H9 (cell line): Measurements from ENCODE around the gene ABCA3. TPM values are rescaled to one million over a fixed set of nuclear protein-coding genes. Genes with fewer than 3 reads are reported as not detected.

Experiments used
- DNase-seq: peaks from one replicate; pipeline ENCODE4 v3.0.0-alpha.2; 2017
- H2AFZ ChIP-seq: one replicate; pipeline ENCODE4 v1.6.1; 2013; ENCODE audit warnings: mild to moderate bottlenecking, low read length, control low read depth, moderate library complexity
- H2AK5ac ChIP-seq: 2 replicates; pipeline ENCODE4 v1.6.1; 2013; ENCODE audit warnings: low read length, control low read depth, mixed read lengths; ENCODE audit not compliant: insufficient read length
- H2BK120ac ChIP-seq: one replicate; pipeline ENCODE4 v1.6.1; 2013; ENCODE audit warnings: low read depth, mild to moderate bottlenecking, low read length, control low read depth, inconsistent platforms; ENCODE audit not compliant: poor library complexity, severe bottlenecking
- H2BK12ac ChIP-seq: 2 replicates; pipeline ENCODE4 v1.6.1; 2013; ENCODE audit warnings: low read length, control low read depth, mixed read lengths, low read depth; ENCODE audit not compliant: insufficient read length
- H2BK15ac ChIP-seq: 2 replicates; pipeline ENCODE4 v1.6.1; 2013; ENCODE audit warnings: low read depth, low read length, control low read depth
- H2BK20ac ChIP-seq: one replicate; pipeline ENCODE4 v1.6.1; 2013; ENCODE audit warnings: low read depth, mild to moderate bottlenecking, low read length, control low read depth, inconsistent platforms; ENCODE audit not compliant: poor library complexity, severe bottlenecking
- H2BK5ac ChIP-seq: 2 replicates; pipeline ENCODE4 v1.6.1; 2013; ENCODE audit warnings: low read length, control low read depth, mixed read lengths; ENCODE audit not compliant: insufficient read length
- H3K14ac ChIP-seq: 2 replicates; pipeline ENCODE4 v1.6.1; 2013; ENCODE audit warnings: low read length, control low read depth; ENCODE audit not compliant: insufficient read depth
- H3K18ac ChIP-seq: 2 replicates; pipeline ENCODE4 v1.6.1; 2013; ENCODE audit warnings: low read depth, mild to moderate bottlenecking, mixed read lengths, low read length, control low read depth; ENCODE audit not compliant: insufficient read length
- H3K23ac ChIP-seq: 2 replicates; pipeline ENCODE4 v1.6.1; 2013; ENCODE audit warnings: low read length, control low read depth, mixed read lengths, low read depth; ENCODE audit not compliant: insufficient read length
- H3K23me2 ChIP-seq: 2 replicates; pipeline ENCODE4 v1.6.1; 2013; ENCODE audit warnings: low read depth, mild to moderate bottlenecking, mixed read lengths, low read length, control low read depth; ENCODE audit not compliant: insufficient read length, poor library complexity, severe bottlenecking
- H3K27ac ChIP-seq: 2 replicates; pipeline ENCODE4 v1.5.1; 2013; ENCODE audit warnings: low read length, control low read depth, mixed read lengths, low read depth; ENCODE audit not compliant: insufficient read length
- H3K27me3 ChIP-seq: 2 replicates; pipeline ENCODE4 v1.6.1; 2013; ENCODE audit warnings: low read length, control low read depth, inconsistent platforms; ENCODE audit not compliant: insufficient read depth
- H3K4ac ChIP-seq: 2 replicates; pipeline ENCODE4 v1.6.1; 2013; ENCODE audit warnings: low read depth, mild to moderate bottlenecking, control low read depth, inconsistent platforms, low read length, moderate library complexity
- H3K4me1 ChIP-seq: 2 replicates; pipeline ENCODE4 v1.6.1; 2013; ENCODE audit warnings: low read length, control low read depth, inconsistent platforms; ENCODE audit not compliant: insufficient read depth
- H3K4me2 ChIP-seq: 2 replicates; pipeline ENCODE4 v1.6.1; 2013; ENCODE audit warnings: low read length, control low read depth, mixed read lengths; ENCODE audit not compliant: insufficient read length, insufficient read depth
- H3K56ac ChIP-seq: 2 replicates; pipeline ENCODE4 v1.6.1; 2013; ENCODE audit warnings: low read depth, mild to moderate bottlenecking, mixed read lengths, low read length, control low read depth; ENCODE audit not compliant: insufficient read length
- H3K79me1 ChIP-seq: 2 replicates; pipeline ENCODE4 v1.6.1; 2013; ENCODE audit warnings: low read depth, mild to moderate bottlenecking, moderate library complexity, low read length, control low read depth, inconsistent platforms; ENCODE audit not compliant: insufficient read depth, poor library complexity, severe bottlenecking
- H3K79me2 ChIP-seq: 2 replicates; pipeline ENCODE4 v1.6.1; 2013; ENCODE audit warnings: low read length, control low read depth, inconsistent platforms; ENCODE audit not compliant: insufficient read depth
- H3K9ac ChIP-seq: 2 replicates; pipeline ENCODE4 v1.6.1; 2013; ENCODE audit warnings: low read length, control low read depth, mixed read lengths; ENCODE audit not compliant: insufficient read length; ENCODE audit errors: extremely low read depth
- H3K9me3 ChIP-seq: one replicate; pipeline ENCODE4 v1.6.1; 2013; ENCODE audit warnings: low read depth, low read length, inconsistent platforms; ENCODE audit not compliant: control insufficient read depth
- H3T11ph ChIP-seq: one replicate; pipeline ENCODE4 v1.6.1; 2013; ENCODE audit warnings: mild to moderate bottlenecking, low read length, control low read depth, inconsistent platforms
- H4K20me1 ChIP-seq: one replicate; pipeline ENCODE4 v1.6.1; 2013; ENCODE audit not compliant: control insufficient read depth, insufficient read length, insufficient read depth
- H4K5ac ChIP-seq: 2 replicates; pipeline ENCODE4 v1.6.1; 2013; ENCODE audit warnings: low read depth, mild to moderate bottlenecking, mixed read lengths, low read length, control low read depth; ENCODE audit not compliant: insufficient read length
- H4K8ac ChIP-seq: replicated peaks from 2 replicates; pipeline ENCODE4 v1.6.1; 2013; ENCODE audit warnings: low read length, control low read depth, mixed read lengths, low read depth; ENCODE audit not compliant: insufficient read length
- H4K91ac ChIP-seq: 2 replicates; pipeline ENCODE4 v1.6.1; 2013; ENCODE audit warnings: low read depth, mild to moderate bottlenecking, moderate library complexity, mixed read lengths, low read length, control low read depth; ENCODE audit not compliant: insufficient read length
- H3K27ac Mint-ChIP-seq, 3 experiments: 2 replicates in 2 of 3; 3 replicates in 1 of 3; pipeline ENCODE4 v1.8.0; 2020 to 2021; ENCODE audit warnings: mixed read lengths in 3 of 3, mild to moderate bottlenecking in 1 of 3, moderate library complexity in 1 of 3
- H3K27me3 Mint-ChIP-seq: 2 replicates; pipeline ENCODE4 v1.8.0; 2021; ENCODE audit warnings: low read depth, mild to moderate bottlenecking, moderate library complexity, mixed read lengths
- H3K36me3 Mint-ChIP-seq, 3 experiments: 2 replicates in 2 of 3; 3 replicates in 1 of 3; pipeline ENCODE4 v1.8.0; 2020 to 2021; ENCODE audit warnings: low read depth in 3 of 3, mixed read lengths in 3 of 3; ENCODE audit not compliant: insufficient read depth in 1 of 3
- H3K4me1 Mint-ChIP-seq, 2 experiments: 2 replicates each; pipeline ENCODE4 v1.8.0; 2020; ENCODE audit warnings: mixed read lengths in 2 of 2
- H3K4me3 Mint-ChIP-seq, 2 experiments: 2 replicates in 1 of 2; 3 replicates in 1 of 2; pipeline ENCODE4 v1.8.0; 2020 to 2021; ENCODE audit warnings: mild to moderate bottlenecking in 2 of 2, mixed read lengths in 2 of 2, moderate library complexity in 1 of 2
- H3K9me3 Mint-ChIP-seq, 2 experiments: 2 replicates in 1 of 2; 3 replicates in 1 of 2; pipeline ENCODE4 v1.8.0; 2020; ENCODE audit warnings: mild to moderate bottlenecking in 2 of 2, mixed read lengths in 2 of 2, moderate library complexity in 1 of 2
- CTCF ChIP-seq: fragments of 200-600 bp; sonication (generic); conservative IDR thresholded peaks from 3 replicates; pipeline ENCODE4 v1.8.0; 2021; ENCODE audit warnings: antibody characterized with exemption, mild to moderate bottlenecking
- WGBS: extraction: QIAGEN DNeasy Blood & Tissue Kit; methylation state at CpG from one replicate; pipeline ENCODE4 v1.1.7; 2013; ENCODE audit warnings: missing lambda C conversion rate, low lambda C conversion rate, mixed read lengths; ENCODE audit not compliant: insufficient read length; ENCODE audit errors: extremely low coverage; 5-methylcytosine and 5-hydroxymethylcytosine counted together
- total RNA-seq: library from RNA; stranded (reverse); gene quantifications from 2 replicates; pipeline ENCODE4 v1.2.1, GENCODE V29; 2021

Gene ABCA3
- total RNA-seq, 1 experiment from 2014 or later: 8.0 TPM

GRCh38 chr16:2362218-2362617 lies 21.7 kb upstream of the ABCA3 start:
- Mint-ChIP-seq H3K4me1 (no peaks in the 10 kb centered on the region; a peak in 1 of 4 replicates), H3K27ac (no peak overlapping the region), H3K36me3 (peaks cover 0 to 6% (median 0%) of the 10 kb centered on the region in 3 experiments; a peak in 2 of 7 replicates), H3K4me3 (no peak overlapping the region), H3K27me3 (peaks cover 46% of the 10 kb centered on the region), H3K9me3 (peaks cover 2 to 9% of the 10 kb centered on the region in 2 experiments; a peak in 3 of 5 replicates)
- Histone ChIP-seq H3K9me3 (no peaks in the 10 kb centered on the region), H3K14ac (no peak overlapping the region), H3K56ac (no peak overlapping the region), H3K9ac (no peak overlapping the region), H2BK20ac (no peak overlapping the region), H2BK5ac (no peak overlapping the region), H3K79me1 (no peaks in the 10 kb centered on the region), H2AK5ac (no peak overlapping the region), H3K4ac (no peak overlapping the region), H2BK120ac (no peak overlapping the region), H4K8ac (no peak overlapping the region), H3T11ph (no peak overlapping the region), H3K23me2 (no peaks in the 10 kb centered on the region), H2BK12ac (no peak overlapping the region), H4K91ac (no peak overlapping the region), H2BK15ac (no peak overlapping the region), H3K27ac (no peak overlapping the region), H4K20me1 (no peaks in the 10 kb centered on the region), H3K23ac (no peak overlapping the region), H3K4me1 (no peaks in the 10 kb centered on the region), H2AFZ (no peak overlapping the region), H4K5ac (no peak overlapping the region), H3K27me3 (peaks cover 2% of the 10 kb centered on the region; the same call in 1 of the 2 replicates), H3K4me2 (no peak overlapping the region), H3K18ac (no peak overlapping the region), H3K79me2 (no peaks in the 10 kb centered on the region)
- no peak for DNase-seq
- no CpG with 5 or more reads among the region's 3 CpGs for WGBS
- TF ChIP-seq CTCF: no peak
